ENCODE results near the gene C1orf53.

GRCh38 chr1:197903196-197903514 is 725 bp downstream of the C1orf53 start:
- TF ChIP-seq CTCF (IDR thresholded peaks at IDR 0.05) (no peak), EP300 (IDR thresholded peaks at IDR 0.05) (no peak), POLR2A (IDR thresholded peaks at IDR 0.05) (no peak)

Measured in gastroesophageal sphincter (tissue), 3 donors.